NCI-H2171 treated with DMSO at 0.1 percent for 48 hours (cell line): Measurements from ENCODE around the gene KIAA0586.
A peak's percentile ranks its signal among the peaks of the same experiment; 100 is the strongest.
"Not testable (repeated sequence)": the region's sequence is repeated elsewhere in the genome, so short reads cannot be mapped to it uniquely, and the experiment has no call there.

Experiments used
- DNase-seq: peaks from one replicate; lab custom pipeline; 2025; lab: John Stamatoyannopoulos, UW

The KIAA0586 gene

GRCh38 chr14:58464652-58465051 lies 37.1 kb downstream of the KIAA0586 start:
- no peak for DNase-seq

GRCh38 chr14:58465421-58465820 lies 37.9 kb downstream of the KIAA0586 start:
- no peak for DNase-seq

- no peak for DNase-seq
Measured at GRCh38 chr14:58466459-58466858, 38.9 kb downstream of the KIAA0586 start.

GRCh38 chr14:58467575-58467974 lies 40.1 kb downstream of the KIAA0586 start:
- no peak for DNase-seq

- no peak for DNase-seq
Measured at GRCh38 chr14:58469309-58469708, 41.8 kb downstream of the KIAA0586 start.

GRCh38 chr14:58476320-58476719 lies 48.8 kb downstream of the KIAA0586 start:
- no peak for DNase-seq

GRCh38 chr14:58477653-58478052 lies 50.1 kb downstream of the KIAA0586 start:
- no peak for DNase-seq

- DNase-seq, result not testable (repeated sequence)
Measured at GRCh38 chr14:58478329-58478728, 50.8 kb downstream of the KIAA0586 start.

- no peak for DNase-seq
Measured at GRCh38 chr14:58479975-58480374, 52.5 kb downstream of the KIAA0586 start.

- no peak for DNase-seq
Measured at GRCh38 chr14:58484176-58484575, 56.7 kb downstream of the KIAA0586 start.

- no peak for DNase-seq
Measured at GRCh38 chr14:58488550-58488949, 61.0 kb downstream of the KIAA0586 start.

- no peak for DNase-seq
Measured at GRCh38 chr14:58491593-58491992, 64.1 kb downstream of the KIAA0586 start.

GRCh38 chr14:58492044-58492443 lies 64.5 kb downstream of the KIAA0586 start:
- no peak for DNase-seq

GRCh38 chr14:58501214-58501816 lies 73.8 kb downstream of the KIAA0586 start:
- peak; percentile 87 for DNase-seq

- no peak for DNase-seq
Measured at GRCh38 chr14:58513272-58513671, 85.8 kb downstream of the KIAA0586 start.

- DNase-seq, result no peak
Measured at GRCh38 chr14:58517592-58517991, 90.1 kb downstream of the KIAA0586 start.

- not testable (repeated sequence) for DNase-seq
Measured at GRCh38 chr14:58525691-58526090, 98.2 kb downstream of the KIAA0586 start.

- DNase-seq, result peak; percentile 24
Measured at GRCh38 chr14:58533446-58533845, 105.9 kb downstream of the KIAA0586 start.

GRCh38 chr14:58535044-58535443 lies 107.5 kb downstream of the KIAA0586 start:
- DNase-seq, result no peak

- DNase-seq, result no peak
Measured at GRCh38 chr14:58537004-58537403, 109.5 kb downstream of the KIAA0586 start.

- no peak for DNase-seq
Measured at GRCh38 chr14:58540749-58541632, 113.5 kb downstream of the KIAA0586 start.

GRCh38 chr14:58541633-58542022 lies 114.1 kb downstream of the KIAA0586 start:
- no peak for DNase-seq

- no peak for DNase-seq
Measured at GRCh38 chr14:58543253-58543652, 115.7 kb downstream of the KIAA0586 start.
